Measurements from ENCODE around the gene ANKK1. TPM values are rescaled to one million over a fixed set of nuclear protein-coding genes. Genes with fewer than 3 reads are reported as not detected.

Gene ANKK1
- total RNA-seq, 1 experiment from 2014 or later = 0.11 TPM

DNA sequence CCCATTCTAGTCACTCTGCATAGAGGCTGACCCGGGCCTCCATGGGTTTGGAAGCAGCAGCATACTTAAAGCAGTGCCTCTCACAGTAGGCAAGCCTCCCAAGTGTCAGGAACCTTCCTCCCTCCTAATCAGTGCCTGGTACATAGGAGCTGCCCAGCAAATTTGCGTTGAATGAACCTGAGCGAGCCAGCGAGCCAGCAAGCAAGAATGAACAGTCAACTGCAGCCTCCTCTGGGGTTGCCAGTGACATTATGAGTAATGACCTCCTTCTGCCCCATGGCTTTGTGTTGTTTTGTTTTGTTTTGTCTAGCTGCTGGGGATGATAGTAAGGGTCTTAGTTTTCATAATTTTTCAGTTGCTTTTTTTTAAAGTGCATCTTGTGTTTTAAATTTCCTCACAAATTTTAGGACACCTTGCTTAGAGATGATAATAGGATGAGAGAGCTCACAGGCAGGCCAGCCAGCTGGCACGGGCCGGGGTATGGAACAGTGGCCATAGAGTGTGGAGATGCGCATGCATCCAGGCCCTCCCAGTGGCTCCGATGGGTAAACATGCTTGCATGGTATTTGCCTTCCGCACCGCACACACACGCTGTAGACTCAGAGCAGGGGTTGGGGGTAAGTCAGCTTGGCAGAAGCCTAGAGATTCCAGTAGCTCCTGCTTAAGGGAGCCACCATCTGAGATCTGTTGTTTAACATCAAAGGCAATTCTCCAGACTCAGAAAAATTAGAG lies 37.1 kb upstream of the ANKK1 start:
- no peaks in the 10 kb centered on the region for H3K4me1 Mint-ChIP-seq (ENCODE audit: low read depth, unreplicated experiment)
- no peak overlapping the region for H3K4me3 Mint-ChIP-seq (ENCODE audit: unreplicated experiment)
- peaks cover 12% of the 10 kb centered on the region for H3K9me3 Mint-ChIP-seq (ENCODE audit: unreplicated experiment)
- no peak overlapping the region for H3K27ac Mint-ChIP-seq (ENCODE audit: unreplicated experiment)
- intact Hi-C loops (cut with micrococcal nuclease; ENCODE audit: unreplicated experiment) = no loop called here
- H3K27me3 ChIP-seq (replicated peaks; ENCODE audit: control insufficient read depth, insufficient read depth, low read length) = no peaks in the 10 kb centered on the region
- TF ChIP-seq, protein P1, sequence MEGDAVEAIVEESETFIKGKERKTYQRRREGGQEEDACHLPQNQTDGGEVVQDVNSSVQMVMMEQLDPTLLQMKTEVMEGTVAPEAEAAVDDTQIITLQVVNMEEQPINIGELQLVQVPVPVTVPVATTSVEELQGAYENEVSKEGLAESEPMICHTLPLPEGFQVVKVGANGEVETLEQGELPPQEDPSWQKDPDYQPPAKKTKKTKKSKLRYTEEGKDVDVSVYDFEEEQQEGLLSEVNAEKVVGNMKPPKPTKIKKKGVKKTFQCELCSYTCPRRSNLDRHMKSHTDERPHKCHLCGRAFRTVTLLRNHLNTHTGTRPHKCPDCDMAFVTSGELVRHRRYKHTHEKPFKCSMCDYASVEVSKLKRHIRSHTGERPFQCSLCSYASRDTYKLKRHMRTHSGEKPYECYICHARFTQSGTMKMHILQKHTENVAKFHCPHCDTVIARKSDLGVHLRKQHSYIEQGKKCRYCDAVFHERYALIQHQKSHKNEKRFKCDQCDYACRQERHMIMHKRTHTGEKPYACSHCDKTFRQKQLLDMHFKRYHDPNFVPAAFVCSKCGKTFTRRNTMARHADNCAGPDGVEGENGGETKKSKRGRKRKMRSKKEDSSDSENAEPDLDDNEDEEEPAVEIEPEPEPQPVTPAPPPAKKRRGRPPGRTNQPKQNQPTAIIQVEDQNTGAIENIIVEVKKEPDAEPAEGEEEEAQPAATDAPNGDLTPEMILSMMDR (IDR thresholded peaks at IDR 0.05; ENCODE audit: insufficient read depth in 1 of 2, low read depth in 1 of 2, low read length in 1 of 2, severe bottlenecking in 1 of 2, unreplicated experiment in 1 of 2) = no peak
- no peaks in the 10 kb centered on the region for H3K36me3 Mint-ChIP-seq (ENCODE audit: insufficient read depth, unreplicated experiment)
- H3K36me3 ChIP-seq (ENCODE audit: control insufficient read depth, insufficient read depth, low read length) = 0 out of 2 replicates have a peak, but pooled peaks cover 1% of the 10 kb centered on the region
- no peaks in the 10 kb centered on the region for H3K27me3 Mint-ChIP-seq (ENCODE audit: insufficient read depth, unreplicated experiment)
- BruUV-seq (replicated peaks) = no TSS peak
- no peak for DNase-seq
- no peak overlapping the region for H3K4me3 ChIP-seq (ENCODE audit: low read depth, low read length)
- no peaks in the 10 kb centered on the region for H3K4me1 ChIP-seq
- ChIA-PET CTCF (no interaction called here), POLR2A (no interaction called here)
- peaks cover 4% of the 10 kb centered on the region; the same call in 1 of the 2 replicates for H3K9me3 ChIP-seq

DNA sequence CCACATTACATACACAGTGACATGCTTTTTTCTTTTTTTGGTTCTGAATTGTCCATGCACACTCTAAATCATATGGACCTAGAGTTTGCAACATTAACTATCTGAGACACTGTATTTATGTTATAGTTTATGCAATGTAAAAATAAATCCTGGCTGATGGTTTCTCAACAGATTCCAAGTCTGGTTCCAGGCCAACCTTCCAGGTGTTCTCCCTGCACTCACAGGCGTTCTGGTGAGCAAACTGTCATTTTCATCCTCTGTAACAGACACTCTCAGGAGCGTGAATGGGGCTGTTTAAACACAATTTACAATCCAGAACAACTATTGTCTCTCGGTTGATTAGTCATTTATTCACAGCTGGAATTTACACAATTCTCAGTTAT lies 36.5 kb upstream of the ANKK1 start:
- intact Hi-C loops (cut with micrococcal nuclease; ENCODE audit: unreplicated experiment) = no loop called here
- DNase-seq = no peak
- Histone ChIP-seq H3K9me3 (peaks cover 9% of the 10 kb centered on the region; the same call in 1 of the 2 replicates), H3K27me3 (replicated peaks; ENCODE audit: control insufficient read depth, insufficient read depth, low read length) (no peaks in the 10 kb centered on the region), H3K4me1 (no peaks in the 10 kb centered on the region), H3K4me3 (ENCODE audit: low read depth, low read length) (no peak overlapping the region), H3K36me3 (ENCODE audit: control insufficient read depth, insufficient read depth, low read length) (0 out of 2 replicates have a peak, but pooled peaks cover 1% of the 10 kb centered on the region)
- no peaks in the 10 kb centered on the region for H3K4me1 Mint-ChIP-seq (ENCODE audit: low read depth, unreplicated experiment)
- CTCF ChIA-PET = no interaction called here
- H3K36me3 Mint-ChIP-seq (ENCODE audit: insufficient read depth, unreplicated experiment) = no peaks in the 10 kb centered on the region
- TF ChIP-seq, protein P1 (IDR thresholded peaks at IDR 0.05; ENCODE audit: insufficient read depth in 1 of 2, low read depth in 1 of 2, low read length in 1 of 2, severe bottlenecking in 1 of 2, unreplicated experiment in 1 of 2) = no peak
- no peaks in the 10 kb centered on the region for H3K27me3 Mint-ChIP-seq (ENCODE audit: insufficient read depth, unreplicated experiment)
- BruUV-seq (replicated peaks) = no TSS peak
- H3K9me3 Mint-ChIP-seq (ENCODE audit: unreplicated experiment) = peaks cover 18% of the 10 kb centered on the region
- H3K4me3 Mint-ChIP-seq (ENCODE audit: unreplicated experiment) = no peak overlapping the region
- POLR2A ChIA-PET = no interaction called here
- no peak overlapping the region for H3K27ac Mint-ChIP-seq (ENCODE audit: unreplicated experiment)

DNA sequence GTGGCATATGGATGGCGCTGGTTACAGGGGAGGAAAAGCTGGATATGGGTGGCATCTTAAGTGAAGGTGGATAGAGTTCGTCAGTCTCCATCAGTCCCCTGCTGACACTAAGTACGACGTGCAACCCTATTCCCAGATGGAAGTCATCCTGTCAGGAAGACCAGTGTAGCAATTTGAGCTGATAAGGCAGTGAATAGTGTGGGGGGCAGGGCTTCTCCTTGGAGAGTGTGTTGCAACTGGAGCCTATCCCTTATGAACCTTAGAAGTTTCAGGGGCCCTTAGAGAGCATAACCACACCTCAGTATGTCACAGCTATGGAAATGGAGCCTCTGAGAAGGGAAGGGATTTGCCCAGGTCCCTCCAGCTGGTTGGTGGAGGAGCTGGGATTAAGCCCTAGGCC lies 36.1 kb upstream of the ANKK1 start:
- ChIA-PET POLR2A (no interaction called here), CTCF (no interaction called here)
- no peak overlapping the region for H3K4me3 Mint-ChIP-seq (ENCODE audit: unreplicated experiment)
- no peak overlapping the region for H3K4me3 ChIP-seq (ENCODE audit: low read depth, low read length)
- peaks cover 22% of the 10 kb centered on the region for H3K9me3 Mint-ChIP-seq (ENCODE audit: unreplicated experiment)
- H3K27me3 Mint-ChIP-seq (ENCODE audit: insufficient read depth, unreplicated experiment) = no peaks in the 10 kb centered on the region
- no peak overlapping the region for H3K27ac Mint-ChIP-seq (ENCODE audit: unreplicated experiment)
- no peaks in the 10 kb centered on the region for H3K27me3 ChIP-seq (replicated peaks; ENCODE audit: control insufficient read depth, insufficient read depth, low read length)
- H3K36me3 Mint-ChIP-seq (ENCODE audit: insufficient read depth, unreplicated experiment) = no peaks in the 10 kb centered on the region
- intact Hi-C loops (cut with micrococcal nuclease; ENCODE audit: unreplicated experiment) = no loop called here
- no peaks in the 10 kb centered on the region for H3K4me1 Mint-ChIP-seq (ENCODE audit: low read depth, unreplicated experiment)
- no peaks in the 10 kb centered on the region for H3K4me1 ChIP-seq
- peaks cover 10% of the 10 kb centered on the region; the same call in 1 of the 2 replicates for H3K9me3 ChIP-seq
- no peak for DNase-seq
- no TSS peak for BruUV-seq (replicated peaks)
- 0 out of 2 replicates have a peak, but pooled peaks cover 1% of the 10 kb centered on the region for H3K36me3 ChIP-seq (ENCODE audit: control insufficient read depth, insufficient read depth, low read length)
- TF ChIP-seq, protein P1 (IDR thresholded peaks at IDR 0.05; ENCODE audit: insufficient read depth in 1 of 2, low read depth in 1 of 2, low read length in 1 of 2, severe bottlenecking in 1 of 2, unreplicated experiment in 1 of 2) = no peak
